ENCODE measurements around the gene CPD. TPM values are rescaled to one million over a fixed set of nuclear protein-coding genes. Genes with fewer than 3 reads are reported as not detected.

The CPD gene
- total RNA-seq, 1 donor from 2014 or later = 26.0 TPM

DNA sequence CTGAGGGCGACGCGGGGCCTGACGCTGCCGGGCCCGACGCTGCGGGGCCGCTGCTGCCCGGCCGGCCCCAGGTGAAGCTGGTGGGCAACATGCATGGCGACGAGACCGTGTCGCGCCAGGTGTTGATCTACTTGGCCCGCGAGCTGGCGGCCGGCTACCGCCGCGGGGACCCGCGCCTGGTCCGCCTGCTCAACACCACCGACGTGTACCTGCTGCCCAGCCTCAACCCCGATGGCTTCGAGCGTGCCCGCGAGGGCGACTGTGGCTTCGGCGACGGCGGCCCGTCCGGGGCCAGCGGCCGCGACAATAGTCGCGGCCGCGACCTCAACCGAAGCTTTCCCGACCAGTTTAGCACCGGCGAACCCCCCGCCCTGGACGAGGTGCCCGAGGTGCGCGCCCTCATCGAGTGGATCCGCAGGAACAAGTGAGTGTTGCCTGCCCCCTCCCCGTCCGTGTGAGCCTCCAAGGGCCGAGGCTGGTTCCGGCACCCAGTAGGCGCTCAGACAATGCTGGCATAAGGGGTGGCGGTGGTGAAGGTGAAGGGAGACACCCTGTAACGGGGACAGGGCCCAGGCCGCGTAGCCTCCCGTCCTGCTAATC is 676 bp downstream of the CPD start:
- Mint-ChIP-seq H3K36me3 (ENCODE audit: low read depth) (peaks cover 15% of the 10 kb centered on the region), H3K27me3 (ENCODE audit: low read depth) (peaks cover 2% of the 10 kb centered on the region), H3K27ac (peak overlapping the region; percentile 82)

GRCh38 chr17:30379903-30380381 is 1.2 kb downstream of the CPD start:
- DNase-seq (ENCODE audit: low spot score) = no peak

More for the DNA sequence above, 676 bp downstream of the CPD start:
- H3K9me3 Mint-ChIP-seq = no peaks in the 10 kb centered on the region
- H3K4me1 Mint-ChIP-seq (ENCODE audit: low read depth) = peaks cover 52% of the 10 kb centered on the region
- H3K4me3 Mint-ChIP-seq (ENCODE audit: low read depth) = peak overlapping the region; percentile 85
- DNase-seq (ENCODE audit: low spot score) = no peak
- intact Hi-C loops (cut with micrococcal nuclease) = loop anchor here (2.0 to 5.0 kb wide), 2 partner anchors 47 to 98 kb away; partner anchors contain the start of gene GOSR1

GRCh38 chr17:30380643-30381339 is 2.1 kb downstream of the CPD start:
- Mint-ChIP-seq H3K4me1 (ENCODE audit: low read depth) (peaks cover 52% of the 10 kb centered on the region), H3K27ac (no peak overlapping the region), H3K36me3 (ENCODE audit: low read depth) (peaks cover 23% of the 10 kb centered on the region), H3K27me3 (ENCODE audit: low read depth) (no peaks in the 10 kb centered on the region), H3K9me3 (no peaks in the 10 kb centered on the region), H3K4me3 (ENCODE audit: low read depth) (peak overlapping the region; percentile 85)
- intact Hi-C loops (cut with micrococcal nuclease) = loop anchor here (2.0 kb wide), 1 partner anchor 32 kb away; no protein-coding TSS in a partner anchor
- DNase-seq (ENCODE audit: low spot score) = no peak

More at GRCh38 chr17:30379903-30380381, 1.2 kb downstream of the CPD start:
- Mint-ChIP-seq H3K4me3 (ENCODE audit: low read depth) (peak overlapping the region; percentile 85), H3K9me3 (no peaks in the 10 kb centered on the region), H3K27ac (peak overlapping the region; percentile 82), H3K4me1 (ENCODE audit: low read depth) (peaks cover 52% of the 10 kb centered on the region), H3K27me3 (ENCODE audit: low read depth) (peaks cover 2% of the 10 kb centered on the region), H3K36me3 (ENCODE audit: low read depth) (peaks cover 18% of the 10 kb centered on the region)
- intact Hi-C loops (cut with micrococcal nuclease) = loop anchor here (2.0 to 5.0 kb wide), 3 partner anchors 33 to 97 kb away; partner anchors contain the start of gene GOSR1

- no peak for DNase-seq (ENCODE audit: low spot score)
- intact Hi-C loops (cut with micrococcal nuclease) = loop anchor here (2.0 kb wide), 1 partner anchor 32 kb away; no protein-coding TSS in a partner anchor
- Mint-ChIP-seq H3K27me3 (ENCODE audit: low read depth) (no peaks in the 10 kb centered on the region), H3K9me3 (no peaks in the 10 kb centered on the region), H3K4me1 (ENCODE audit: low read depth) (peaks cover 51% of the 10 kb centered on the region), H3K4me3 (ENCODE audit: low read depth) (peak overlapping the region; percentile 58), H3K36me3 (ENCODE audit: low read depth) (peaks cover 28% of the 10 kb centered on the region), H3K27ac (no peak overlapping the region)
Measured at GRCh38 chr17:30381340-30381659, 2.6 kb downstream of the CPD start.

GRCh38 chr17:30382345-30382744 is 3.6 kb downstream of the CPD start:
- DNase-seq (ENCODE audit: low spot score) = no peak
- intact Hi-C loops (cut with micrococcal nuclease) = no loop called here
- Mint-ChIP-seq H3K27me3 (ENCODE audit: low read depth) (no peaks in the 10 kb centered on the region), H3K36me3 (ENCODE audit: low read depth) (peaks cover 34% of the 10 kb centered on the region), H3K4me3 (ENCODE audit: low read depth) (no peak overlapping the region), H3K27ac (no peak overlapping the region), H3K4me1 (ENCODE audit: low read depth) (peaks cover 41% of the 10 kb centered on the region), H3K9me3 (no peaks in the 10 kb centered on the region)

- Mint-ChIP-seq H3K4me3 (ENCODE audit: low read depth) (no peak overlapping the region), H3K9me3 (no peaks in the 10 kb centered on the region), H3K27ac (no peak overlapping the region), H3K4me1 (ENCODE audit: low read depth) (peaks cover 1% of the 10 kb centered on the region), H3K36me3 (ENCODE audit: low read depth) (peaks cover 31% of the 10 kb centered on the region), H3K27me3 (ENCODE audit: low read depth) (no peaks in the 10 kb centered on the region)
- intact Hi-C loops (cut with micrococcal nuclease) = no loop called here
- DNase-seq (ENCODE audit: low spot score) = no peak
Measured at GRCh38 chr17:30388321-30389179, 9.8 kb downstream of the CPD start.

- H3K27me3 Mint-ChIP-seq (ENCODE audit: low read depth) = no peaks in the 10 kb centered on the region
- H3K27ac Mint-ChIP-seq = no peak overlapping the region
Measured at GRCh38 chr17:30389756-30390300, 11.1 kb downstream of the CPD start.

DNA sequence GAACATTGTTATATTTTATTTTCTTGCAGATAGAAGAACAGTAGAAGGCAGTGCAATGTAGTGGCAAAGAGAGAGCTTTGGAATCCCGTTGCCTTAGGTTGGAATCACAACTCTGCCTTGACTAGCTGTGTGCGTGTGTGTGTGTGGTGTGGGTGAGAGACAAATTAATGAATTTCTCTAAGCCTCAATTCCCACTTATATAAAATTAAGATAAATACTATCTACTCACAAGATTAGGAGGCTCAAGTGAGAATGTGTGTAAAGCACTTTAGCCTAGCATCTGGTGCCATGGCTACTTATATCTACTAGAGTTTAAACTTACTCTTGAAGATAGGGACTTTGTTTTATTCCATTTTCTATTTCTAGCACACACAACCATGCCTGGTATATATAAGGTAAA is 12.8 kb downstream of the CPD start:
- H3K4me3 Mint-ChIP-seq (ENCODE audit: low read depth) = no peak overlapping the region
- intact Hi-C loops (cut with micrococcal nuclease) = no loop called here
- no peak overlapping the region for H3K27ac Mint-ChIP-seq
- DNase-seq (ENCODE audit: low spot score) = no peak
- H3K9me3 Mint-ChIP-seq = no peaks in the 10 kb centered on the region
- H3K4me1 Mint-ChIP-seq (ENCODE audit: low read depth) = peaks cover 4% of the 10 kb centered on the region
- no peaks in the 10 kb centered on the region for H3K27me3 Mint-ChIP-seq (ENCODE audit: low read depth)
- H3K36me3 Mint-ChIP-seq (ENCODE audit: low read depth) = peaks cover 19% of the 10 kb centered on the region

More at GRCh38 chr17:30389756-30390300, 11.1 kb downstream of the CPD start:
- H3K4me3 Mint-ChIP-seq (ENCODE audit: low read depth) = no peak overlapping the region
- no peaks in the 10 kb centered on the region for H3K4me1 Mint-ChIP-seq (ENCODE audit: low read depth)
- H3K36me3 Mint-ChIP-seq (ENCODE audit: low read depth) = peaks cover 29% of the 10 kb centered on the region
- DNase-seq (ENCODE audit: low spot score) = no peak
- H3K9me3 Mint-ChIP-seq = no peaks in the 10 kb centered on the region
- intact Hi-C loops (cut with micrococcal nuclease) = no loop called here

- H3K27ac Mint-ChIP-seq = no peak overlapping the region
- peaks cover 4% of the 10 kb centered on the region for H3K4me1 Mint-ChIP-seq (ENCODE audit: low read depth)
- no peaks in the 10 kb centered on the region for H3K27me3 Mint-ChIP-seq (ENCODE audit: low read depth)
- H3K9me3 Mint-ChIP-seq = no peaks in the 10 kb centered on the region
- no peak overlapping the region for H3K4me3 Mint-ChIP-seq (ENCODE audit: low read depth)
- no peak for DNase-seq (ENCODE audit: low spot score)
- intact Hi-C loops (cut with micrococcal nuclease) = no loop called here
- H3K36me3 Mint-ChIP-seq (ENCODE audit: low read depth) = peaks cover 11% of the 10 kb centered on the region
Measured at GRCh38 chr17:30393491-30393890, 14.8 kb downstream of the CPD start.

GRCh38 chr17:30393911-30394867 is 15.5 kb downstream of the CPD start:
- Mint-ChIP-seq H3K9me3 (no peaks in the 10 kb centered on the region), H3K36me3 (ENCODE audit: low read depth) (peaks cover 11% of the 10 kb centered on the region), H3K4me3 (ENCODE audit: low read depth) (no peak overlapping the region), H3K4me1 (ENCODE audit: low read depth) (peaks cover 4% of the 10 kb centered on the region), H3K27ac (no peak overlapping the region), H3K27me3 (ENCODE audit: low read depth) (no peaks in the 10 kb centered on the region)
- intact Hi-C loops (cut with micrococcal nuclease) = no loop called here
- no peak for DNase-seq (ENCODE audit: low spot score)

- intact Hi-C loops (cut with micrococcal nuclease) = no loop called here
- no peak overlapping the region for H3K4me3 Mint-ChIP-seq (ENCODE audit: low read depth)
- H3K9me3 Mint-ChIP-seq = no peaks in the 10 kb centered on the region
- peaks cover 11% of the 10 kb centered on the region for H3K36me3 Mint-ChIP-seq (ENCODE audit: low read depth)
- no peak overlapping the region for H3K27ac Mint-ChIP-seq
- no peak for DNase-seq (ENCODE audit: low spot score)
- H3K27me3 Mint-ChIP-seq (ENCODE audit: low read depth) = no peaks in the 10 kb centered on the region
- peaks cover 4% of the 10 kb centered on the region for H3K4me1 Mint-ChIP-seq (ENCODE audit: low read depth)
Measured at GRCh38 chr17:30395398-30396022, 16.8 kb downstream of the CPD start.

Data from activated T-helper 2 cell treated with anti-CD3 and anti-CD28 coated beads, Interferon-gamma antibody, Interleukin-2, Interleukin-4, amounts not matched to agents 10 μg/mL and 5 μg/mL and 100 μg/mL, durations not matched to agents 14 hours and 24 hours and 36 hours (primary cell).